ENCODE data around the gene BIN1.

- TF ChIP-seq CTCF (IDR thresholded peaks at IDR 0.05): no peak
- TF ChIP-seq POLR2A (IDR thresholded peaks at IDR 0.05): no peak
These were observed 41.0 kb downstream of the BIN1 start for GRCh38 chr2:127065940-127066318.
